ENCODE measurements around the gene GGCX.
"Not testable (repeated sequence)": the region's sequence is repeated elsewhere in the genome, so short reads cannot be mapped to it uniquely, and the experiment has no call there.

Gene GGCX

DNA sequence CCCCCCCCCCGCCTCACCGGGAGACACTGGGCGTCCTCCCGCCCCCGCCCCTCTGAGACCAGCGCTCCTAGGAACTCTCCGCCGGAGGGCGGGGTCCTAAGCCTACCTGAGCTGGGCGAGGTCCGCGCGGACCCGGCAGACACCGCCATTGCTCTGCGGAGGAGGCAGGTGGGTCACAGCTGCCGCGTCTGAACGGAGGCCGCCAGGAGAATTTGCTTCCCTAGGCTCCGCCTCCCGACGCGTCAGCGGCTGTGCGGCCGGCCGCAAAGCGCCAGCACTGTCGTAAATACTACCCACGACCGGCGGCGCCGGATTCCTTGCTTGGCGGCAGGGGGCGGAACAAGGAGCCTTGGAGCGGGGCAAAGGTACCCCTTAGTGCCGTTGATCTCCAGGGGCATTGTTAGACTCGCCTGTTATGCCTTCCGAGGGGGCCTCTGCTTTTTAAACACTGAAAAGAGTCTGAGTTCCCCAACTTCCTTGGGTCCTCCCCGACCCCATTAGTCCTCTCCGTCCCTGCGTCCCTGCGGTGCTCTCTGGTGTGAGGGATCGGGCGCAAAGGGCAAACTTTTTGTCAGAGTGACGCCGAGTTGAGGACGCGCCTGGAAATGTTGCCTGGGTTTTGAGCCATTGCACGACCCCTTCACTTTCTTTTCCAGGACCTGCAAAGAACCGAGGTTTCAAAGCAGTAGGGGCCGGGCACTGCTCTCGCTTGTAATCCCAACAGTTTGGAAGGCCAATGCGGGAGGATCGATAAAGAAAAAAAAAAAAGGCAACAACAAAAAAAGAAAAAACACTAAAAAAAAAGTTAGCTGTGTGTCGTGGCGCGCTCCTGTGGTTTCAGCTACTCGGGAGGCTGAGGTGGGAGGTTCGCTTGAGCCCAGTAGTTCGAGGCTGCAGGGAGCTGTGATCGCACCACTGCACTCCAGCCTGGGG lies at the start of gene GGCX:
Gene GGCX (minus strand): TSS at position 214 of the 933 bp plus-strand sequence. CDS start 65 bp downstream, at position 149.
- DNase-seq: peak; percentile 94 to 97

DNA sequence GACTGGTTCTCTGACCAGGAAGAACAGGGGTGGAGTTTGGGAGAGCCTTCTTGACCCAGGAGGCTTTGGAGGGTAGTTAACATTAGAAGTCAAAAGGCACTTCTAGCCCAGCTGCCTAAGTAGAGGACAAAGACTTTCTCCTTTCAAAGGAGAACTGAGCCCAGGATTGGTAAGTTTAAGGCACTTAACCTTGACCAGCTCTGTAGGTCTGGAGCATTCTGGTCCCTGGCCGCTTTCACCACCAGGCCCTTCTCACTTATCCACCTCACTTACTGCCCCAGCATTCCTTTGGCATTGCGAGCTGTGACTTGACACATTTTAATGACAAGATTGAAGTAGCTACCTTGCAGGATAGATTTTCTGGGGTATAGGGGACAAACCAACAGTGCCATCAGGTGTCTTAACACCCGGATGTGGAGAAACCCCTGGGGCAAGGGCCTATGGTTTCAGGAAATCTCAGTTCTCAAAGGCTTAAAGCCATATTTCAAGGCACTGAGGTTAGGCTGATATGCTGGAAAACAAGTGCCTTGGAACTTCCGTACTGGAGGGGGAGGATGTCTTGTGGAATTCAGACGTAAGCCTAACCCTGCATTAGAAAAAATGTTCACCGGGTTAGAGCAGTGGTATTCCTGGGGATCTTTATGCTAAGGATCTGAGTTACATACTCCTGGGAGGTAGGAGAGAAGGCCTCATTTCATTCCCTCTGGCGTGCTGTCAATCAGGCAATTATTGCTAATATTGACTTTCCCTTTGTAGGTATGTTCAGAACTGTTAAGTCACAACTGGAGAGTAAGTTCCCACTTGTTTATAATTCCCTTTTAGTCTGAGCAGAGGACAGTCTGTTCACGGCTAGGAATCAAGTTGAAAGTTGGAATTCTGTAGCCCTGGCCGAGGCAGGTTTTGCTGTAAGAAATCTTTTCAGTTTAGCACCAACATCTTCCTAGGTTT lies 46.2 kb upstream of the GGCX start:
- DNase-seq: no peak

DNA sequence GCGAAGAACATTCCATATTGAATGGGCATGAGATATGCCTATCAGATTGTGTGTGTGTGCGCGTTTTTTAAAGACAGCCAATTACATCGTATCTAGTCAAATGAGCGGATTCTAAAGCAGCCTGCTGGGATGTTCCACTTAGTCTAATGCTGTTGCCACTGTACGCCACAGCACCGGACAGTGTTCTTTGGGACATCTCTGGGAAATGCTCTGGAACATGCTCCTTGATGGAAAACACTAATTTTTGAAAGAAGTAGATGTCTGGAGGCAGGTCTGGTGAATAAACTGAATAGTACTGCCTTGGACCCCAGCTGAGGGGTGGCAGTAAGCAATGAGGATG lies 44.8 kb upstream of the GGCX start:
- no peak for DNase-seq

DNA sequence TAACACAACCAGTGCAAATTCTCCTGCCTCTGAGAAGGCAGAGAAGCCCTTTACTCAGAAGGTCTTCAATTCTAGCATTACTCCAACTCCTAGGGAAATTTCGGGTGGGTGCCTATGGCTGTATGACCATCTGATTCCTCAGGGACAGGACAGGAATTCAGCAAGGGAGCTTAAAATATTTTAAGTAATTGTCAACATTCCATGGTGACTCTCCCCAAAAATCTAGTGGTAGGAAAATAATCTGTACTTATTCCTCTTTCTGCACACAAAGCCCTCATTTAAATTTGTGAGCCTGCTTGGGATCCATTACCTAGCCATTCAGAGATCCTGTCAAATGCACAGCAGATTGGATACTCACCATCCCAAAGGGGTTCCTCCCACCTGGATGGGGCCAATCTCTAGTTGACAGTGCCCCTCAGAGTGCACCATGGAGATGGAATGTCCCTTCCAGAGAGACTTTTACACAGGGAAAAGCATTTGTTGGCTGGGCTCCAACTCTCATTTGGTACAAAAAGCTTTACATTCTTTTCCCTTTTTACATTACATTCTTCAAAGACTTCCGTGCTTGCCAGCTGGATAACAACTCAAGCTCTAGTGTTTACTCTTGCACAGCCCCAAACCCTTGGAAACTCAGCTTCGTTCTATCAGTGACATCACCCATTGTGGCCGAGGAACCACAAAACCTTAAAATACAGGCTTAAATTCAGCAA lies 44.3 kb upstream of the GGCX start:
- no peak for DNase-seq

DNA sequence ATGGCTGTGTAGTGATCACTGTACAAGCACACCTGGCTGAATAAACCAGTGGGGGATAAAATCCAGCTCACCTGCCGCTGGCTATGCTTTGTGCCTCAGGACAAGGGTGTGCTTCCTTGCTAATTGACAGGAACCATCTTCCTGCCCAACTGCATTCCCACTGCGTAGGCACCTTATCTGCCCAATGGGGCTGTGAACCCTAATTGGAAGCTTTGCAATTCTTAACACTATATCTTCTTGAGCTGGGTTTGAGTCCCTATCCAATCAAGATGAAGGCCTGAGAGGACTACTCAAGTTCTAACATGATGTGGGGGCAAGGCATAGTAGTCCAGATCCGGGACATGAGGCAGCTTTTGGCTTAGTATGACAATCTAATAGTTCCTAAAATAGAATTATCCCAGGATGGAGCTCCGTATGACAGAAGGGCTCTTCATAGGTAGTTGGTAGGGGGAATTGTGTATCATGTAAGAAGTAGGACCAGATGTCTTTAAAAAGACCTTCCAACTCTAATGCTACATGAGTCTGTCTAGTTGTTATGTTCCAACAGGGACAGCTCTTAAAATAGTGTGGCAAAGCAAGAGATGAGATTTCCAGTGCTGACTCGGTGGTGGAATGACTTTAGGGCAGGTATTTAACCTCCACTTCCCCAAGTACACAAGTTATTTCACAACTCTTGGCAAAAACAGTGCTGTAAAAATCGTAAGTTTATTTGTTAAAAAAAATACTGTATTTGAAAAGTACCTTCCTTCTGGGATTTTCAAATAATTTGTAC lies 43.5 kb upstream of the GGCX start:
- DNase-seq: no peak

DNA sequence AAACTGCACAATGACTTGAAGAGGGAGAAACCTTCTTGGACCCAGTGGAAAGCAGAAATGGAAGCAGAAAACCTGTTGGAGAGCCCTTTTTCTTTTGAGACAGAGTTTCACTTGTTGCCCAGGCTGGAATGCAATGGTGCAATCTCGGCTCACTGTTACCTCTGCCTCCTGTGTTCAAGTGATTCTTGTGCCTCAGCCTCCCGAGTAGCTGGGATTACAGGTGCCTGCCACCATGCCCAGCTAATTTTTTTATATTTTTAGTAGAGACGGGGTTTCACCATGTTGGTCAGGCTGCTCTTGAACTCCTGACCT lies 42.8 kb upstream of the GGCX start:
- DNase-seq: not testable (repeated sequence)

DNA sequence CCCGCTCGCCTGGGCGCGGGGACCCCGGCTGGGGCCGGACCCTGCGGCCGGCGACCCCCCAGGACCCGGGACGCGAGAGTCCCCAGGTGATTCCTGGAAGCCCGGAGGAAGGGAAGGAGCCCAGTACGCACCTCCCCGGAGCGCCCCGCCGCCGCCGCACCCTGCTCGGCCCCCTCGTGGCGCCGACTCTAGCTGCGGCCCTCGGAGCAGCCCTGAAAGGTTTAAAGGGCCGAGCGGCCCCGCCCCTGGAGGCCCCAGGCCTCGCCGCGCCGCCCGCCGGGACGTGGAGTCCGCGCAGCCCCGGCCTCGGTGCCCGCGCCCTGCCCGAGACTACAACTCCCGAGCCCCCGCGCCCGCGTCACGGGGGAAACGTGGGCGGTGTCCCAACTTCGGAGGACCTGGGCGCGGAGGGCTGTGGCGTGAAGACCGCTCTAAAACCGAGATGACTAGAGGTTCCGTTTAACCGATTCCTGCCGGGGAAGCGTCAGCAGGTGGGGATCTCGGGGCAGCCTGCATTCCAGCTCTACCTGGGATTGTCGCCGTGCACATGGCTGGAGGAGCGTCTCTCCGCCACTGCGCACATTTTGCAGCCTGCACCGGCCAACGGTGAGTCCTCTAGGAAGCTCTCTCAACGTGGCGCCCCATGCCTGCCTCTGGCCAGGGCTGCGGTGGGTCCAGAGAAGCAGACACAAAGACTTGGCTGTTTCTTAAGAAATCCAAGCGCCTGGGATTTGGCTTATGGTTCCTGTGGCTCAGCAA lies 41.4 kb upstream of the GGCX start, which contains the start of gene TMEM150A:
Gene TMEM150A (minus strand): TSS at position 223 of the 759 bp plus-strand sequence. CDS start 750 bp downstream, outside the sequence.
- DNase-seq: peak; percentile 89 to 91

DNA sequence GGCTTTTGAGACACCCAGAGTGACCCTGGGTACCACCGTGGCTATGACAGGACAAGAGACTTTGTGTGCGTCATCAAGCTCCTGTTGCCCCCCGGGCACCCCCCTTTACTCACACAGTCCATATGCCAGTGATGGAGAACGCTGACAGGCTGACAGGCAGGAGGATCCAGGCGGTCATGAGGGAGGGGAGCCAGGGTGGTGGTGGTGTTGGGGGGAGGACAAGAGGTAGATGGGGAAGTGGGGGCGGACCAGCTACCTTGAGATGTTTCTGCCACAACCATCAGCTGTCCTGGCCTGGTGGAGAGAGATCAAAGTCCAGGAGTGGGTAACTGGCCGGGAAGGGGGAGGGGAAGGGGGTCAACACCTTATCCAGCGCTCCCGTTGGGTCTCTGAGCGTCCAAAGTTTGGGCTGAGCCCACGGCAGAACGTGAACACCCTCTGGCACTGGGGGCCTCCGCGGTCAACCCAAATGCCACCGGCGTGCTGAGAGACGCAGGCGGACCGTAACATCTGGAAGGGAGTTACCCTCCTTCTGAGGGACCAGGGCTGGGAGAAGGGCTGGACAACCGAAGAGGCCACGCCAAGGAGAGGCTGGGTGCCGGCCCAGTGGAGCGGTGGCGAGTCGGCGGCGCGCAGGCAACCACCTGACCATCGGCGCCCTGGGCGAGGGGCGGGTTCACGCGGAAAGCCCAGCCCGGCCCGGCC lies 40.6 kb upstream of the GGCX start:
- DNase-seq: no peak

DNA sequence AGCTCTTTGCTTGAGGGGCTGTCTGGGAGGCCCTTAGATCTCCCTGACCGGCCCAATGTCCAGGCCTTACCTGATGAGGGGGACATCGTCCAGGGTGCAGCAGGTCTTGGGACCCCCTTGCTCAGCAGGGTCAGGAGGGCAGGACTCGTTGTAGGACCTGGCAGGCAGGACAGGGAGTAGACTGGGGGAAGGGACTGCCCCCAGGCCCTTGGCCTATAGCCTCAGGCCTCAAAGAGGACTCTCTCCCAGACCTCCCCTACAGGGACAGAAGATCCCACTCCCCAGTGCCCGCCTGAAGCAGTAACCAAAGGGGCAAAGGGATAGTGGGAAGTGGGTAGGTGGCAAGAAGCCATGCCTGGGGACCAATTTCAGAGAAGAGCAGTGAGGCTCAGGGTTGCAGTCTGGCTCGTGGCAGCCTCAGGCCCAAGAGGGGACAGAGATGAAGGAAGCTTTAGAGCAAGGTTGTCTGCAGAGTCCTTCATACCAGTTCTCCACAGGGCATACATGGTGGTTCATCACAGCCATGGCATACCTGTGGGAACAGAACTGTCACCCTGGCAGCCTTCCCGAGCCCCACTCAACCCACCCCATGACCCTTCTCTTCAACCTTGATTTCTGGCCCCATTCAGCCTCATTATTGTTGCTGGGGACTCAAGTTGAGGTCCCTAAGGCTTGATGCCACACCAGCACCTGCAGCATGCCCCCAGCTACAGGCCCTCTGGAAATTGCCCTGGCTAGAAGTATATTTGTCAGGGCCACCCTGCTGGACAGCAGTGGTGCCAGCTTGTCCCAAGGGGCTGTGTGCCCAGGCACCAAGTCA lies 39.9 kb upstream of the GGCX start:
- DNase-seq: no peak

DNA sequence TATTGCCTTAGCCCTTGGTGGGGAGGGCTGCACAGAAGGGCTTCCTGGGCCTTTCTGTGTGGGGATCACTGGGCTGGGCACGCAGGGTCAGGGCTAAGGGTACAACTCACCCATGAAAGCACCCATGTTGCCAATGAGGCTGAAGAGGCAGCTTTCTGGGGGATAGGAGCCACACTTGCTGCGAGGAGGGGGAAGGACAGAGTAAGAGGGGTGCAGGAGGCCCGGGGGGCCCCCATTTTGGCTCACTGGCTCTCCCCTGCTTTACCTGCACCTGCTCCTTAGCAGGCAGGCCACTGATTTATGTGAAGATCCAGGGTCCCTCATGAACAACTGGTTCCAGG lies 38.9 kb upstream of the GGCX start:
- no peak for DNase-seq

DNA sequence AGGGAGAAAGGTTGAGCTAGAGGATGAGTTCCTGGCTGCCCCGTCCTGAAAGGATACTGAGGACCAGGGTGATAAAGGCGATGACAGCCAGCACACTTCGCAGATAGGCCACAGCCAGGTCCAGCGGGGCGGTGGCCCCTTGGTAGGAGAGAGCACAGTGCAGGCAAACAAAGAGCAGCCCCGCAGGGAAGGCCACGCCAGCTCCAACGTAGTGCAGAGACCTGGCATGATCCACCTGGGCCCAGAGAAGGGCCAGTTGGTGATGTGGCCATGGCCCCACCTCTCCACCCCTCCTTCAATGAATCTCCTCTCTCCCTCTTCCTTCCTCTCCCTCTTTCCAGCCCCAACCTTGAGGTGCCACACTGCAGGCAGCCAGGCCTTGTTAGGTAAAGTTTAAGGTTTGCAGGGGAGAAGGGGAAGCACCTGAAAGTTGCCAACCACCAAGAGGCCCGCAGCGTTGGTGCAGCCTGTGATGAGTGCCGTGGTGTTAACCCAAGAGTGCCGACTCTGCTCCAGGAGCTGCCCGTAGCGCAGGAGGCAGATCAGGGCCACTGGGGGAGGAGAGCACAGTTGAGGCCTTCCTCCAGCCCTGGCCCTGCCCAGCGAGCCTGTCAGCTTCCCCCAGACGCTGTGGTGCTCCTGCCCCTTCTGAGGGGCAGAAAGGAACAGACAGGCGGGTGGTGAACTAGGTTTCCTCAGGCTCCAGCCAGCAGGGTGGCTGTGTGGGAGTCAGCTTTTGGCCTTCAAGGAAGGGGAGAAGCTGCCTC lies 38.4 kb upstream of the GGCX start:
- DNase-seq: no peak

DNA sequence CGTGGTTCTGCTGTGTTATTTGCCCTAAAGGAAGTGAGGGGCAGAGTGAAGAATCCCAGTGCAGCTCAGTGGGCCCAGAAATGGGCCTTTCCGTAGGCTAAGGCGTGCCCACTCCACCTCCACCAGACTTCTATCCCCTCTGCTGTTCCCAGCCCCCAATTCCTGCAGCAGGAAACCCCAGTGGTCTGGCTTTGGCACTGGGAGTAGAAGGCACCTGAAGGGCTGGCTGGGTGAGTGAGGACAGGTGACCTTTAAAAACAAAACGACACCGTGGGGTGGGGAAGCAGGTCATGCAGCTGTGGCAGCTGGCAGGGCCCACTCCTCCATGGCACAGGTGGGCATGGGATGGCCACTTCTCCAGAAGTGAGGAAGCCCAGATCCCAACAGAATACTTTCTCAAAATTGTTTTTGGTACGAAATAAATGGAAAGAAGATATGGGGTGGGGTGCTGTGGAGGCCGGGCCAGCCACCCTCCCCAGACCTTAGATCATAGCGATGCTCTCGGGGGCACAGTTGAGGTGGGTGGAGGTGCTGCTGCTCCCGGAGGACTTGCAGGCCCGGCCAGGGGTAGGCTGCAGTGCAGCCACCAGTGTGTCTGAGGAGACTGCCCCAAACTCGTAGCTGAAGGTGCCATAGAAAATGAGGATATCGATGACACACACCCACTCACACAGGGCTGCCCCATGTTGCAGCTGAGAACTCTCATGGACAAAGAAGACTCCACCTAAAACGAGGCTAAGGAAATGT lies 37.5 kb upstream of the GGCX start:
- DNase-seq: no peak

DNA sequence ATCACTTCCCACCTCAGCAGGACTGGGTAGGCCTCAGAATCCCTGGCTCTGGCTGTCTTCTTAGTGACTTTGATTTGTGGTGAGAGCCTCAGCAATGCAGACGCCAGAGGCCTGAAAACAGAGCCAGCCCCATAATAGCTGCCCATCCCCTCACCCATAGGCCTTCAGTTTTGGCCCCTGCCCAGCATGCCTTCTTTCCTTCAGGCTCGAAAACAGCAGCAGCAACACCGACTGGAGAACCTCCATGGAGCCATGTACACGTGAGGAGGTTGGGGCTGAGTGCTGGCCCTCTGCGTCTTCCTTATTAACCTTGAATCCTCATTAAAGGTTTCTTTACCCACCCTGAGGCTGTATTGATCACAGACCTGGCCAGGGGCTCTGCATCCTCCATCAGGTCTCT lies 35.9 kb upstream of the GGCX start:
- DNase-seq: no peak

DNA sequence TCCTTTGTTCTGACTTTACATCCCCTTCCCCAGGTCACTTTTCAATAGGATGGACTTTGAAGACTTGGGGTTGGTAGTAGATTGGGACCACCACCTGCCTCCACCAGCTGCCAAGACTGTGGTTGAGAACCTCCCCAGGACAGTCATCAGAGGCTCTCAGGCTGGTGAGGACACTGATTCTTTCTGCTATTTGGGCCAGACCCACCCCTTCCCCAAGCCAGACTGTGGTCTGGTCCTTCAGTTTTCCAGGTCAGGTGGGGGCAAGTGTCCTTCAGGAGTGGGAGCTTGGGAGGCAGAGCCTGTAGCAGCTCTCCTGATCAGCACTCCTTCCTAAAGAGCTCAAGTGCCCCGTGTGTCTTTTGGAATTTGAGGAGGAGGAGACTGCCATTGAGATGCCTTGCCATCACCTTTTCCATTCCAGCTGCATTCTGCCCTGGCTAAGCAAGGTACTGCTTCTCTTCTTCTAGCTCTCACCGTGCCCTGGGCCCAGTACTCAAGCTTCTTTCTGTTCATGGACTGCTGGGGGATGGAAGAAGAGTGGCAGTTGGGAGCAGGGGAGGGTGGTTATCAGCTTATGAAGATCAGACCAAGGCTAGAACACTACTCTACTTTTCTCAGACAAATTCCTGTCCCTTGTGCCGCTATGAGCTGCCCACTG lies 35.3 kb upstream of the GGCX start:
- DNase-seq: no peak

DNA sequence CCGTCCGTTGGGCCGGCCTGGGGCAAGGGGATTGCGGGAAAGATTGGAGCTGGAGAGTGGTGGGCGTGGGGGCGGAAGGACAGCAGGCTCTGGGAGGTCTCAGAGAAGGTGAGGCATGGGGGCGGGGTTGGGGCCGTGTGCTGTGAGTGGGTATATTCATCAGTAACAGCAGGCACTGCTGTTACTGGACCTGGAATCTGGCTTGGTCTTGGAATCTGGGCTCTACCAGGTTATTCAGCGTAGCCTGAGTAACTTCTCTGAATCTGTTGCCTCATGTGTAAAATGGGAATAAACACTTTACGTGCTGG lies 34.7 kb upstream of the GGCX start:
- DNase-seq: peak; percentile 45 to 47

DNA sequence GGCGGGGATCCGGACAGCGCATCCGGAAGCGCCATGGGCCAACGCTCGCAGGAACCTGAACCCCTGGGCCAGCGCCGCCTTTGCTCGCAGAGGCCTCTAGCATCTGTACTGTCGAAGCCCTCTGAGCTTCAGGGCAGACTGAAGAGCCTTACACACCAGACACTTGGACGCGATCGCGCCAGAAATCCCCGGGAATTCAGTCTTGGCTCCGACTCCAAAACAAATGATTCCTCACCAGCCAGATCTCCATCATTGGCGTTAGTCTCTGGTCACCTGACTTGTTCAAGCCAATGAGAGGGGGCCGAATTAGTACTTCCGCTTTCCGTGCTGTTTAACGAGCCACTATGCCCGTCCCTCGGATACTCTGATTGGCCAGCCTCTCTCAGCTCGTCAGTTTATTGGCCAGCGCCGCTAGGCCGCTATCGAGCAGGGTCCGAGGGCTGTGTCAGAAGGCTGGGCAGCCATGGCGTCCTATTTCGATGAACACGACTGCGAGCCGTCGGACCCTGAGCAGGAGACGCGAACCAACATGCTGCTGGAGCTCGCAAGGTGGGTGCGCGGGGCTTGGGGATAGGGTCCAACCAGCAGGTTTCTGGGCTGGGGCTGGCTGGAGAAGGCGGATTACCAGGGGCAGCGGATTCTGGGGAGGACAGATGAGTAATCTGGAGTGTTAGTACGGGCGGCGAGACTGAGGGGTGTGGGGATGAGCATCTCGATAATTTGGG lies 34.2 kb upstream of the GGCX start, which contains the start of gene RNF181:
Gene RNF181 (plus strand): TSS at position 445 of the 725 bp plus-strand sequence. CDS start 19 bp downstream, at position 464.
- DNase-seq: peak; percentile 87 to 90

DNA sequence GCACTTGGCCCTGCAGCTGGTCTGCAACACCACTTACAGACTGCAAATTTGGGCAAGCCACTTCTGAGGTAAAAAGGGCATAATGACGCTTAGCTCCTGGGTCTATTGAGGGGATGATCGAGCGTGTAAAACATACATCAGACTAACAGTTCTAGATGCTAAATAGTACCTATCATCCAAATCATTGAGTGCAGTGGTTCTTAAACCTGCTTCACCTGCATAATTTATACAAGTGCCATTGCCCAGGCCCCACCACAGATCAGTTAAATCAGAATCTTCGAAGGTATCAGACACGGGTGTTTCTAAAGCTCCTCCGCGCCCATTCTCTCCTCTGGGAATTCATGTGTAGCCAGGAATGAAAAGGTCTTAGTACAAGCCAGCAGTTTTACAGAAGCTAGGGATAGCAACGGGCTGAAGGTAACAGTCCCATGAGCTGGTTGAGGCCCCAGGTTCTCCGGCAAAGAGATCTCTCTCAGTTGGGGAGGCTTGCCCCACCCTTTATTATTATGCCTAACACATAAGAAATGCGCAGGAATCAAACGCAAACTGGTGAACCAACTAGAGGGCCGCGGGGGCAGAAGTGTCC lies 33.5 kb upstream of the GGCX start:
- no peak for DNase-seq
